Keratinocyte (primary cell): Measurements from ENCODE around the gene ABHD18. TPM values are rescaled to one million over a fixed set of nuclear protein-coding genes. Genes with fewer than 3 reads are reported as not detected.

Experiments
- DNase-seq: peaks from one replicate; pipeline ENCODE4 v3.0.0-alpha.2; 2011; ENCODE audit warnings: low read depth, missing footprints, low spot score
- FAIRE-seq: peaks from 2 replicates; lab custom pipeline; 2011; peaks lifted over from hg19 to GRCh38; lab: Jason Lieb, UNC
- H2AFZ ChIP-seq: 2 replicates; pipeline ENCODE4 v1.6.0; 2012; ENCODE audit warnings: low read length, control low read depth, inconsistent platforms; ENCODE audit not compliant: control insufficient read depth
- H3K27ac ChIP-seq: 2 replicates; pipeline ENCODE4 v1.5.1; 2011; ENCODE audit warnings: low read length; ENCODE audit not compliant: control insufficient read depth, insufficient read depth
- H3K27me3 ChIP-seq: 3 replicates; pipeline ENCODE4 v1.6.0; 2011; ENCODE audit warnings: low read length; ENCODE audit not compliant: control insufficient read depth, insufficient read depth; ENCODE audit errors: extremely low read depth
- H3K36me3 ChIP-seq, 2 experiments: 2 replicates in 1 of 2; 3 replicates in 1 of 2; pipeline ENCODE4 v1.5.1; 2011; ENCODE audit warnings: low read length in 2 of 2, mild to moderate bottlenecking in 1 of 2; ENCODE audit not compliant: control insufficient read depth in 2 of 2, insufficient read depth in 2 of 2; ENCODE audit errors: extremely low read depth in 1 of 2
- H3K4me1 ChIP-seq: 3 replicates; pipeline ENCODE4 v1.5.1; 2011; ENCODE audit warnings: low read length; ENCODE audit not compliant: control insufficient read depth, insufficient read depth; ENCODE audit errors: extremely low read depth
- H3K4me2 ChIP-seq: 3 replicates; pipeline ENCODE4 v1.6.0; 2011; ENCODE audit warnings: low read depth, low read length; ENCODE audit not compliant: control insufficient read depth, insufficient read depth; ENCODE audit errors: extremely low read depth
- H3K4me3 ChIP-seq, 3 experiments: fragments of 200-600 bp in 1 of 3; sonication (generic) in 1 of 3; 2 replicates in 2 of 3; 3 replicates in 1 of 3; pipeline ENCODE4 v1.5.1; 2011 to 2016; ENCODE audit warnings: low read length in 3 of 3, mild to moderate bottlenecking in 3 of 3, control low read depth in 2 of 3, inconsistent platforms in 1 of 3, low read depth in 1 of 3, mixed read lengths in 1 of 3, mixed run types in 1 of 3, moderate library complexity in 1 of 3; ENCODE audit not compliant: control insufficient read depth in 2 of 3, insufficient read depth in 2 of 3; ENCODE audit errors: extremely low read depth in 1 of 3
- H3K79me2 ChIP-seq: 2 replicates; pipeline ENCODE4 v1.6.0; 2012; ENCODE audit warnings: low read length; ENCODE audit not compliant: control insufficient read depth, insufficient read depth
- H3K9ac ChIP-seq: 3 replicates; pipeline ENCODE4 v1.6.0; 2011; ENCODE audit warnings: low read length; ENCODE audit not compliant: control insufficient read depth, insufficient read depth; ENCODE audit errors: extremely low read depth
- H3K9me1 ChIP-seq: 3 replicates; pipeline ENCODE4 v1.6.0; 2011; ENCODE audit warnings: low read length; ENCODE audit not compliant: control insufficient read depth, insufficient read depth; ENCODE audit errors: extremely low read depth
- H3K9me3 ChIP-seq: 2 replicates; pipeline ENCODE4 v1.5.1; 2012; ENCODE audit warnings: low read depth, low read length; ENCODE audit not compliant: control insufficient read depth
- H4K20me1 ChIP-seq: 3 replicates; pipeline ENCODE4 v1.6.0; 2011; ENCODE audit warnings: low read length; ENCODE audit not compliant: control insufficient read depth, insufficient read depth; ENCODE audit errors: extremely low read depth
- CTCF ChIP-seq, 3 experiments: IDR thresholded peaks in 1 of 3; conservative IDR thresholded peaks in 1 of 3; optimal IDR thresholded peaks in 1 of 3; 2 replicates in 2 of 3; 3 replicates in 1 of 3; pipeline versions ENCODE3 to v1.5.1; 2011; ENCODE audit warnings: low read length in 3 of 3, mild to moderate bottlenecking in 3 of 3, moderate library complexity in 2 of 3, control low read depth in 1 of 3, inconsistent platforms in 1 of 3; ENCODE audit not compliant: insufficient read depth in 2 of 3; ENCODE audit errors: extremely low read depth in 1 of 3
- EZH2 ChIP-seq: IDR thresholded peaks from one replicate; pipeline ENCODE4 v1.6.1; 2012; ENCODE audit warnings: inconsistent platforms, mild to moderate bottlenecking, low read length, moderate library complexity
- dilution Hi-C: fragments of 300-500 bp; cut with MboI; formaldehyde crosslinking; loops from one replicate; pipeline ENCODE4 v1.7.0; 2020; ENCODE audit warnings: low sequenced_read_pairs; ENCODE audit not compliant: extremely low pct_ligation_motif_present
- polyA plus RNA-seq, 5 experiments: library from polyadenylated mRNA; depleted of rRNA in 3 of 5; stranded (reverse) in 3 of 5; stranded (forward) in 1 of 5; unstranded in 1 of 5; fragments of >200 nt; gene quantifications; 1 replicate in 1 of 5; 2 replicates in 3 of 5; 3 replicates in 1 of 5; pipeline versions ENCODE4 v1.2.1 to v1.2.3, GENCODE V29; 2011 to 2012; ENCODE audit warnings: missing spikeins in 2 of 5, low read depth in 1 of 5, low replicate concordance in 1 of 5

ABHD18 gene
- polyA plus RNA-seq, 1 donor (not counting 4 experiments of a cell fraction or from before 2014, with no cell fraction given) = 4.6 TPM

DNA sequence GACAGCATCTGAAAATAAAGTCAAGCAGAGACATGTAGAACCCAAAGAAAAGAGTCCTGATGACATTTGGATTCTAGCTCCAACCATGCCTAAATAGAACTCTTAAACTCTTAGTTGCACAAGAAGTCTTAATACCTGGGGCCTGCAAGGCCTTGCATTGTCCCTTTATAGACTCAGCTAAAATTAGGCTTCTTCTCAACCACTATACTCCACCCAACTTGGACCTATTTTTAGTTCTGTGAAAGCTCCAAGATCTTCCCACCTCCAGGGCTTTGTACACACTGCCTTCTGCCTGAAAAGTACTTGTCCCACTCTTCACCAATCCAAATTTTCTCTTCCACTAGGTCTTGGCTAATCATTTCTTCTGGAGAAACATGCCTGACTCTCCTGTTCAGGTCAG is 48.1 kb upstream of the ABHD18 start:
- H3K4me1 ChIP-seq = no peaks in the 10 kb centered on the region
- TF ChIP-seq EZH2 (no peak), CTCF (optimal IDR thresholded peaks at IDR 0.05 in 1 of 3, IDR thresholded peaks at IDR 0.05 in 1 of 3, conservative IDR thresholded peaks at IDR 0.05 in 1 of 3; ENCODE audit: extremely low read depth in 1 of 3, insufficient read depth in 2 of 3, low read length in 3 of 3) (no peak)
- FAIRE-seq (no peak), DNase-seq (no peak)
- dilution Hi-C loops = no loop called here
- H2AFZ ChIP-seq = no peak overlapping the region
- H3K9me1 ChIP-seq = no peaks in the 10 kb centered on the region
- no peaks in the 10 kb centered on the region for H4K20me1 ChIP-seq
- H3K27me3 ChIP-seq = no peaks in the 10 kb centered on the region
- H3K9me3 ChIP-seq = no peaks in the 10 kb centered on the region
- no peaks in the 10 kb centered on the region for H3K79me2 ChIP-seq
- no peak overlapping the region for H3K27ac ChIP-seq
- peaks cover 2 to 8% of the 10 kb centered on the region in 2 experiments for H3K36me3 ChIP-seq
- H3K4me3 ChIP-seq = no peak overlapping the region
- no peak overlapping the region for H3K9ac ChIP-seq
- H3K4me2 ChIP-seq = no peak overlapping the region

GRCh38 chr4:127920521-127920920 is 44.7 kb upstream of the ABHD18 start:
- Histone ChIP-seq H2AFZ (no peak overlapping the region), H3K4me2 (no peak overlapping the region), H3K79me2 (no peaks in the 10 kb centered on the region), H3K36me3 (peaks cover 2 to 8% of the 10 kb centered on the region in 2 experiments), H3K27ac (no peak overlapping the region), H3K9ac (no peak overlapping the region), H4K20me1 (no peaks in the 10 kb centered on the region), H3K27me3 (no peaks in the 10 kb centered on the region), H3K4me3 (no peak overlapping the region), H3K4me1 (no peaks in the 10 kb centered on the region), H3K9me1 (no peaks in the 10 kb centered on the region), H3K9me3 (no peaks in the 10 kb centered on the region)
- dilution Hi-C loops = no loop called here
- no peak for TF ChIP-seq CTCF (optimal IDR thresholded peaks at IDR 0.05 in 1 of 3, IDR thresholded peaks at IDR 0.05 in 1 of 3, conservative IDR thresholded peaks at IDR 0.05 in 1 of 3; ENCODE audit: extremely low read depth in 1 of 3, insufficient read depth in 2 of 3, low read length in 3 of 3)
- TF ChIP-seq EZH2 = no peak
- no peak for DNase-seq
- FAIRE-seq = no peak
